Activated CD4-positive, alpha-beta T cell treated with anti-CD3 and anti-CD28 coated beads, Interleukin-2, amount 10 ng/mL, durations not matched to agents 7 days and 5 days (primary cell): ENCODE results near the gene C11orf42. TPM values are rescaled to one million over a fixed set of nuclear protein-coding genes. Genes with fewer than 3 reads are reported as not detected.
A peak's percentile ranks its signal among the peaks of the same experiment; 100 is the strongest.

Experiments
- CTCF ChIA-PET: fragments of 350-600 bp; sonication (Branson Sonifier 250); formaldehyde crosslinking; loops from one replicate; lab custom pipeline; 2021; ENCODE audit warnings: antibody characterized with exemption; lab: Charles Lee
- POLR2A ChIA-PET: fragments of 350-600 bp; sonication (Branson Sonifier 250); formaldehyde crosslinking; loops from one replicate; lab custom pipeline; 2021; ENCODE audit warnings: antibody characterized with exemption; lab: Charles Lee
- DNase-seq: peaks from one replicate; pipeline ENCODE4 v3.0.0-alpha.2; 2020
- H3K27ac Mint-ChIP-seq: one replicate; pipeline ENCODE4 v1.8.0; 2021; ENCODE audit warnings: mild to moderate bottlenecking, moderate library complexity, mixed read lengths
- H3K27me3 Mint-ChIP-seq: one replicate; pipeline ENCODE4 v1.8.0; 2021; ENCODE audit warnings: mixed read lengths
- H3K36me3 Mint-ChIP-seq: one replicate; pipeline ENCODE4 v1.8.0; 2021; ENCODE audit warnings: low read depth, mixed read lengths
- H3K4me1 Mint-ChIP-seq: one replicate; pipeline ENCODE4 v1.8.0; 2021; ENCODE audit warnings: mixed read lengths
- H3K4me3 Mint-ChIP-seq: one replicate; pipeline ENCODE4 v1.8.0; 2021; ENCODE audit warnings: mild to moderate bottlenecking, moderate library complexity, mixed read lengths
- H3K9me3 Mint-ChIP-seq: one replicate; pipeline ENCODE4 v1.8.0; 2021; ENCODE audit warnings: mixed read lengths
- total RNA-seq, 2 experiments: library from RNA; stranded (reverse); gene quantifications; one replicate each; pipeline ENCODE4 v1.2.3, GENCODE V29; 2021

C11orf42 gene
- total RNA-seq, 2 experiments from 2014 or later: not detected

DNA sequence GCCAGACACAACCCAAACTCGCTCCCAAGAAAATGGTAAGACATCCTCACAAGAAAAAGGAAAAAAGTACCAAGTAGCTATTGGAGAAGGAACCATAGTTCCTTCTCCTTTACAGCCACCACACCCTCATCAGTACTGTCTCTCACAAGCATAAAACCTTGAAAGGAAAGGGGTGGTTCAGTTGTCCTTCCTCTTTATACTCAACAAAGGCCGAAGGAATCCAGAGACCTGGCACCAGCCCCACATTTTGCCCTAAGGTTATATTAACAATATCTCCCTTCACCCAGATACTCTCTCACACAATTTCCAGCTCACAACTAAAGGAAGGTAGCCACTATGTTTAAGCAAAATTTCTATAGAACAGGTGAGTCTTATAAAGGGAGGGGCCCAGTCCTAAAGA is 20.5 kb downstream of the C11orf42 start:
- H3K36me3 Mint-ChIP-seq: peaks cover 25% of the 10 kb centered on the region
- H3K4me1 Mint-ChIP-seq: peaks cover 28% of the 10 kb centered on the region
- POLR2A ChIA-PET: no interaction called here
- no peak overlapping the region for H3K27ac Mint-ChIP-seq
- H3K27me3 Mint-ChIP-seq: no peaks in the 10 kb centered on the region
- no peaks in the 10 kb centered on the region for H3K9me3 Mint-ChIP-seq
- no peak for DNase-seq
- CTCF ChIA-PET: interaction anchor here (1.1 to 3.9 kb wide), 3 partner anchors 9 to 28 kb away, joined by 3 to 15 read pairs (median 3); no protein-coding TSS in a partner anchor
- H3K4me3 Mint-ChIP-seq: no peak overlapping the region

DNA sequence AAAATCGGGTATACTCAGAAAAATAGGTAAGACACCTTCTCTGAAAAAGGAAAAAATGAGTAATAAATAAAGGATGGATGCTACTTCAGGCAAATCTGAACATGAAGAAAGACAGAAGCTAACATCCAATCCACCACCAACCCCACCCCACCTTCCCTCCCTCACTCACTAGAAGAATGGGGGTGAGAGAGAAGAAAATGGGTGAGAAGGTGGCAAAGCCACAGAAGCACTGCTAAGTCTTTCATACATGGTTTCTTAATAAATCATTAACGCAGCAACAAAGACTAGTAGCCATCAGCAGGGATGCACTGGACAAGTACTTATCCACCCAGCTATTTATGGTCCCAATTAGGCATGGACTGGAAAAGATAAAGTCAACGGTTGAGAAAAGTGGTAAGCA is 23.2 kb downstream of the C11orf42 start:
- H3K27me3 Mint-ChIP-seq: no peaks in the 10 kb centered on the region
- no peak overlapping the region for H3K27ac Mint-ChIP-seq
- peaks cover 11% of the 10 kb centered on the region for H3K36me3 Mint-ChIP-seq
- no peaks in the 10 kb centered on the region for H3K9me3 Mint-ChIP-seq
- H3K4me3 Mint-ChIP-seq: no peak overlapping the region
- no peak for DNase-seq
- POLR2A ChIA-PET: no interaction called here
- peaks cover 39% of the 10 kb centered on the region for H3K4me1 Mint-ChIP-seq
- CTCF ChIA-PET: interaction anchor here (0.8 to 3.9 kb wide), 3 partner anchors 12 to 24 kb away, joined by 5 to 15 read pairs (median 10); no protein-coding TSS in a partner anchor

DNA sequence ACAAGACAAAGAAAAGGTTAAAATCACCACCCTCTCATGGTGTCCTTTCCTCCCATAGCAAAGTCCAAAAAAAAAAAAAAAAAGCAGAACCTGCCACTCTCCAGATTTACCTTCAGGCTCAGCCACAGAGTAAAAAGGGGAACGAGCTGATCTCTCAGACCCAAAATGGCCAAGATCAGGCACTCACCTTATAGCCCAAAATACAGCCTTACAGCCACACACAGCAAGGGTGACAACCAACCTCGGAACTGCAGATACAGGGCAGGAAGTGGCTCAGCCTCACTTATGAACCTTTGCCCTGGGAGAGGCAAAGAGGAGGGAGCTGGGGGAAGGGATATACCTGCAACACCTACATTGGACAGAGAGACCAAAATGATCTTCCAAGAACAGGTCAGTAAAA is 24.6 kb downstream of the C11orf42 start:
- peaks cover 49% of the 10 kb centered on the region for H3K4me1 Mint-ChIP-seq
- H3K36me3 Mint-ChIP-seq: peaks cover 8% of the 10 kb centered on the region
- POLR2A ChIA-PET: no interaction called here
- peak overlapping the region; percentile 14 for H3K27ac Mint-ChIP-seq
- no peaks in the 10 kb centered on the region for H3K27me3 Mint-ChIP-seq
- peak overlapping the region; percentile 26 for H3K4me3 Mint-ChIP-seq
- no peaks in the 10 kb centered on the region for H3K9me3 Mint-ChIP-seq
- CTCF ChIA-PET: interaction anchor here (0.6 to 3.9 kb wide), 6 partner anchors 8 to 124 kb away, joined by 3 to 15 read pairs (median 4); no protein-coding TSS in a partner anchor
- DNase-seq: peak; percentile 49

DNA sequence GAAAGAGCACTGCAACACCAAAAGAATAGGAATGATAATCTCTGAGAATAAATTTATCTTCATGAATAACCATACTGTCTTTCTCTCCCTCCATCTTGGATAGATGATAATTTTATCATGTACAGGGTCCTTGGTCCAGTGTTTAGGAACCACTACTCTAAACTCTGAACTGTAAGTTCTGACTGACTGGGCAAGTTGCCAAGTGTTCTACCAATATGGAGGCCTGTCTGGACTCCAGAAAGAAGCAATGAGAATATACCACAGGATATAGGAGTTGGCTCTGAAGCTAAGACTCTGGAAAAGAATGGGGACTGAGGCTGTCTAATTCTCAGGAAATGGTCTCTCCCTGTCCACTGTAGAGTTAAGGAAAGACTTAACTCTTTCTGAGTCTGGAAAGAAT is 27.5 kb downstream of the C11orf42 start:
- Mint-ChIP-seq H3K4me3 (peak overlapping the region; percentile 49), H3K27me3 (no peaks in the 10 kb centered on the region), H3K36me3 (peaks cover 7% of the 10 kb centered on the region), H3K9me3 (no peaks in the 10 kb centered on the region), H3K27ac (no peak overlapping the region), H3K4me1 (peaks cover 46% of the 10 kb centered on the region)
- POLR2A ChIA-PET: no interaction called here
- DNase-seq: no peak
- CTCF ChIA-PET: interaction anchor here (0.9 kb wide), 1 partner anchor 12 kb away, joined by 3 read pairs; no protein-coding TSS in a partner anchor

DNA sequence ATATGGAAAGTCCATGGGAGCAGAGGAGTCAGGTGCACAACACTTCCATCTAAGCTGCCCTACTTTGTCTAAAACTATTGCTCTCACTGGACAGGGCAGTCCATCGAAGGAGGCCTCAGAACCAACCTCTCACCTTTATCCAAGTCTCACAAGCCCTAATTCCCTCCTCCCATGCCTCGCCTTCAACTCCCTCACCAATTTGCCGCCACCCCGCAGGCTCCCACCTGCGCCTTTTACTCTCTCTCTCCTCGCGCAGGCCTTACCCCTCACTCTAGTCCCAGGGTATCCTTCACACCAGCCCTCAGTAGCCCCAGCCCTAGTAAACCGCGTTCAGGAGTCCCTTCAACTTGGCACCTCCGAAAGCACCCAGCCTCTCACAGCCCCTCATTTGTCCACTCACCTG is 28.6 kb downstream of the C11orf42 start:
- H3K27ac Mint-ChIP-seq: peak overlapping the region; percentile 95
- peaks cover 5% of the 10 kb centered on the region for H3K36me3 Mint-ChIP-seq
- ChIA-PET CTCF (interaction anchor here (1.1 to 2.1 kb wide), 2 partner anchors 17 to 118 kb away, joined by 3 to 9 read pairs; no protein-coding TSS in a partner anchor), POLR2A (no interaction called here)
- no peaks in the 10 kb centered on the region for H3K27me3 Mint-ChIP-seq
- peaks cover 44% of the 10 kb centered on the region for H3K4me1 Mint-ChIP-seq
- peak; percentile 20 for DNase-seq
- H3K4me3 Mint-ChIP-seq: peak overlapping the region; percentile 99
- no peaks in the 10 kb centered on the region for H3K9me3 Mint-ChIP-seq

DNA sequence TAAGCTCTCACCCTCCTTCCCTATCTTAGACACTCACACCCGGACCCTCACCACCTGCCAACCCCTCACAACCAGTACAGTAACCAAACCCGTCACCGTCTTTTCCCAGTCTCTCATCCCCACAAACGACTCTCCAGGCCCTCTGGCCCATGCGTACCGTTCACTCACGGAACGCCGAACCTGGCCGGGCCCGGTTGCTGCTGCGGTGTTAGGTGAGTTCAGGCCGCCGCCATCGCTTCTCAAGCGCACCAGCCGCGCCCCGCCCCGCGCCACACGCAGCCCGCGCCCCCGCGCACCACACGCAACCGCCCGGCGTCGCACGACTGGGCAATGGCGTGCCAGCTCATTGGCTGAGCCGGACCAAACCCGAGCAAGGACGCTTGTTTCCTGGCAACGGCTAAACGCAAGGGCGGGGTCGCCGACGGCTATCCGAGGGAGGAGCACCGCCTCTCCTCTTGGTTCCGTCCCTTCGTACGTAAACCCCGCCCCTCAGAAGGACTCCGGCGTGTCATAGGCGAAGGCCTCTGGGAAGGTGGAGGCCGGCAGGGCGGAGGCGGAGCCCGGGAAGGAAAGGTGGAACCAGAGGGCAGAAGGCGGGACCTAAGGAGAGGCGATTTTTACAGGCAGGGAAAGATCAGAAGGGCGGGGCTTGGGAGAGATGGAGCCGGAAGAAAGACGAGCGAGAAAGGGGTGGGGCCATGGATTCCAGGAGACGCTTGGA is 29.2 kb downstream of the C11orf42 start, which contains the start of gene FHIP1B:
Gene FHIP1B (minus strand): TSS at position 250 of the 721 bp plus-strand sequence. CDS start 10,120 bp downstream, outside the sequence.
- peak; percentile 100 for DNase-seq
- ChIA-PET POLR2A (no interaction called here), CTCF (interaction anchor here (0.7 to 2.1 kb wide), 5 partner anchors 8 to 119 kb away, joined by 3 to 9 read pairs (median 3); no protein-coding TSS in a partner anchor)
- Mint-ChIP-seq H3K36me3 (peaks cover 3% of the 10 kb centered on the region), H3K27ac (peak within 1 kb of the TSS; percentile 95), H3K9me3 (no peaks in the 10 kb centered on the region), H3K4me1 (peaks cover 39% of the 10 kb centered on the region), H3K4me3 (peak within 1 kb of the TSS; percentile 99), H3K27me3 (no peaks in the 10 kb centered on the region)

DNA sequence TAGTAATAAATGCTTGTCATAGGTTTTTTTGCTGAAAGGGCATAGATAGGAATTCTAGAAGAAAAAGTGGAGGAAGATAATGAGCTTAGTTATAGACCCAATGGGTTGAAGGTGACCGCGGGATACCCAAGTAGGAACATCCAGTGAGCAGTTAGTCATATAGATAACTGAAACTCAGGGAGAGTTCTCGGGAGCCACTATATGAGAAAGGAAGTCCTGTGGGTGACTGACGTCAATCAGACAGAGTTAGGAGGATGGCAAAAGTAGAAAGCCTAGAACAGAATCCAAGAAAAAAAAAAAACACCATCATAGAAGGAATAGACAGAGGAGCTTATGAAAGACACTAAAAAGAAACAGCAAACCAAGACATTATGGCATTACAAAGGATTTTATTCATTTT is 31.9 kb downstream of the C11orf42 start:
- DNase-seq: no peak
- no peak overlapping the region for H3K4me3 Mint-ChIP-seq
- no peaks in the 10 kb centered on the region for H3K36me3 Mint-ChIP-seq
- no peaks in the 10 kb centered on the region for H3K9me3 Mint-ChIP-seq
- peaks cover 20% of the 10 kb centered on the region for H3K4me1 Mint-ChIP-seq
- no peak overlapping the region for H3K27ac Mint-ChIP-seq
- CTCF ChIA-PET: interaction anchor here (0.6 to 3.1 kb wide), 5 partner anchors 14 to 262 kb away, joined by 3 to 13 read pairs (median 3); no protein-coding TSS in a partner anchor
- POLR2A ChIA-PET: no interaction called here
- no peaks in the 10 kb centered on the region for H3K27me3 Mint-ChIP-seq

DNA sequence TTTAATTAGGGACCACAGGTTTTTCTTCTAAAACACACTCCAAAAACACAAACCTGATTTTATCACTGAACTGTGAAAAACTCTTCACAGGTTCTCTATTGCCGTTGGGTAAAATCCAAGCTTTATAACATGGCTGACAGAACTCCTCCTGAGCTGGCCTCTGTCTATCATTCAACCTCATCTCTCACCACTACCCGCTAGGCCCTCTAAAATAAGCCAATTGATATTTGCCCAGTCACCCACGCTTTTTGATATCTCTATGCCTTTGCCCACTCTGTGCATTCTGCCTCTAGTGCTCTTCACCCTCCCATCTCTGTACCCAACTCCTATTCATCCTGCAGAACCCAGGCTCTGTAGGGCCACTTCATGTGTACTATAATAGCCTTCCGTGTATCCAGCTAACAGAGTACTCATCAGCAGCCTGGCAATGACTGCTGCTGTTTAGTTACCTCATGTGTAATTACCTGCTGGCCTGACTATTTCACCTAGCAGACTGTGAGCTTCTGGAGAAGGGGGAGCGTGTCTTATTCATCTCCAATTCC is 32.5 kb downstream of the C11orf42 start:
- ChIA-PET CTCF (interaction anchor here (0.6 to 3.1 kb wide), 5 partner anchors 14 to 262 kb away, joined by 3 to 13 read pairs (median 3); partner anchors contain the start of gene CCKBR), POLR2A (no interaction called here)

DNA sequence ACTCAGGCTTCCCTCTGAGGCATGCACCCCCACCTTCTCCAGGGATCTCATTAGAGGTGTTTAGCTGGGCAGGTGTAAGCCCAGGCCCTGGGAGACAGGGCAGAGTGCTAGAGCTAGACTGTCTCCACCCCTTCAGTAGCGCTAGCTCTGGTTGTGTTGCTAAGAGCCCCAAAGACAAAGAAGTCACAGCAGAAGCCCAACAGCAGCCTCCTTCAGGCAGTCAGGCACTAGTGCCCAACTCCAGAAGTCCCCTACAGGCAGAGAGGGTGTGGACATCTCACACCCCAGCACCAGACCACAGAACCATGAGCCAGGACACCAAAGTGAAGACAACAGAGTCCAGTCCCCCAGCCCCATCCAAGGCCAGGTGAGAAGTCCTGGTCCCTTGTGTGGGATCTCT is 33.5 kb downstream of the C11orf42 start, which contains the start of gene CNGA4:
Gene CNGA4 (plus strand): TSS at position 188 of the 400 bp plus-strand sequence. CDS start 118 bp downstream, at position 306.
- ChIA-PET POLR2A (no interaction called here), CTCF (interaction anchor here (1.3 to 3.1 kb wide), 2 partner anchors 13 to 22 kb away, joined by 4 to 13 read pairs; partner anchors contain the start of gene CCKBR)
- DNase-seq: no peak
- peaks cover 5% of the 10 kb centered on the region for H3K27me3 Mint-ChIP-seq
- H3K4me1 Mint-ChIP-seq: peaks cover 12% of the 10 kb centered on the region
- H3K27ac Mint-ChIP-seq: no peak within 1 kb of the TSS
- H3K36me3 Mint-ChIP-seq: no peaks in the 10 kb centered on the region
- H3K4me3 Mint-ChIP-seq: no peak within 1 kb of the TSS
- no peaks in the 10 kb centered on the region for H3K9me3 Mint-ChIP-seq

More for the DNA sequence above, 32.5 kb downstream of the C11orf42 start:
- H3K4me1 Mint-ChIP-seq: peaks cover 20% of the 10 kb centered on the region
- DNase-seq: no peak
- no peaks in the 10 kb centered on the region for H3K9me3 Mint-ChIP-seq
- H3K4me3 Mint-ChIP-seq: no peak overlapping the region
- H3K27ac Mint-ChIP-seq: no peak overlapping the region
- no peaks in the 10 kb centered on the region for H3K36me3 Mint-ChIP-seq
- no peaks in the 10 kb centered on the region for H3K27me3 Mint-ChIP-seq

DNA sequence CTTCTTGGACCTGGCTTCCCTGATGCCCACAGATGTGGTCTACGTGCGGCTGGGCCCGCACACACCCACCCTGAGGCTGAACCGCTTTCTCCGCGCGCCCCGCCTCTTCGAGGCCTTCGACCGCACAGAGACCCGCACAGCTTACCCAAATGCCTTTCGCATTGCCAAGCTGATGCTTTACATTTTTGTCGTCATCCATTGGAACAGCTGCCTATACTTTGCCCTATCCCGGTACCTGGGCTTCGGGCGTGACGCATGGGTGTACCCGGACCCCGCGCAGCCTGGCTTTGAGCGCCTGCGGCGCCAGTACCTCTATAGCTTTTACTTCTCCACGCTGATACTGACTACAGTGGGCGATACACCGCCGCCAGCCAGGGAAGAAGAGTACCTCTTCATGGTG is 34.8 kb downstream of the C11orf42 start:
- H3K4me3 Mint-ChIP-seq: no peak overlapping the region
- ChIA-PET CTCF (interaction anchor here (3.1 kb wide), 1 partner anchor 11 kb away, joined by 13 read pairs; no protein-coding TSS in a partner anchor), POLR2A (no interaction called here)
- no peak overlapping the region for H3K27ac Mint-ChIP-seq
- peaks cover 3% of the 10 kb centered on the region for H3K4me1 Mint-ChIP-seq
- no peaks in the 10 kb centered on the region for H3K36me3 Mint-ChIP-seq
- H3K27me3 Mint-ChIP-seq: peaks cover 7% of the 10 kb centered on the region
- no peak for DNase-seq
- no peaks in the 10 kb centered on the region for H3K9me3 Mint-ChIP-seq

DNA sequence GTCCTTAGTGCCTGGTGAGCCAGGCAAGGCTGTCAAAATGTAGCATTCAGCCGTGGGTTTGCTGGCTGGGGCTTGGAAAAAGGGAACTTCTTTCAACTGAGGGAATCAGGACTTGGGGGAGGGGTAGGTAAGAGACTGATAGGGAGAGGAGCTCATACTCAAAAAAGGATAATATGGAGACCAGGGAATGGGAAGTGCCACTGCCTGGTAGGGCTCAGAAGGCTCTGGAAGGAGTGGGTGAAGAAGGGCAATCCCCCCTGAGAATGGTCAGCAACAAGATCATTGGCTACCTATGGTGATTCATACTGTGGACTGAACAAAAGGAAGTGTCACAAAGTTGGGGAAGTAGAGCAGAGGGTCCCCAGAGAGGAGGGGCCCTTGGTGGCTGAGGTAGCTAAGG is 35.4 kb downstream of the C11orf42 start:
- Mint-ChIP-seq H3K27me3 (peaks cover 7% of the 10 kb centered on the region), H3K4me3 (no peak overlapping the region), H3K4me1 (no peaks in the 10 kb centered on the region), H3K36me3 (no peaks in the 10 kb centered on the region), H3K27ac (no peak overlapping the region), H3K9me3 (no peaks in the 10 kb centered on the region)
- ChIA-PET CTCF (interaction anchor here (0.8 kb wide), 2 partner anchors 10 to 443 kb away, joined by 3 read pairs; partner anchors contain the start of gene MRPL17), POLR2A (no interaction called here)
- no peak for DNase-seq

DNA sequence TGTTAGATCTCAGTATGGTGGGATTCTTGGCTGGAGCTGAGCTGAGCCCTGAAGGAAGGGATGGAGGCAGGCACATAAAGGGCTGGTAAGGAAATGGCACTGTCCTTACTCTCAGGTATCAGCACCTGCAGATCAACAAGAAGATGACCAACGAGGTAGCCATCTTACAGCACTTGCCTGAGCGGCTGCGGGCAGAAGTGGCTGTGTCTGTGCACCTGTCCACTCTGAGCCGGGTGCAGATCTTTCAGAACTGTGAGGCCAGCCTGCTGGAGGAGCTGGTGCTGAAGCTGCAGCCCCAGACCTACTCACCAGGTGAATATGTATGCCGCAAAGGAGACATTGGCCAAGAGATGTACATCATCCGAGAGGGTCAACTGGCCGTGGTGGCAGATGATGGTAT is 36.0 kb downstream of the C11orf42 start:
- no peak for DNase-seq
- ChIA-PET POLR2A (no interaction called here), CTCF (interaction anchor here (0.8 to 1.8 kb wide), 4 partner anchors 10 to 442 kb away, joined by 3 to 6 read pairs (median 3); partner anchors contain the start of gene MRPL17)
- H3K27me3 Mint-ChIP-seq: peaks cover 7% of the 10 kb centered on the region
- H3K4me1 Mint-ChIP-seq: no peaks in the 10 kb centered on the region
- no peak overlapping the region for H3K27ac Mint-ChIP-seq
- H3K36me3 Mint-ChIP-seq: no peaks in the 10 kb centered on the region
- no peak overlapping the region for H3K4me3 Mint-ChIP-seq
- no peaks in the 10 kb centered on the region for H3K9me3 Mint-ChIP-seq
